Fibroblast of mammary gland (primary cell): ENCODE results near the gene SLC35B2.

Experiments
- DNase-seq: peaks from one replicate; pipeline ENCODE4 v3.0.0-alpha.2; 2010; ENCODE audit warnings: low read depth
- H3K4me3 ChIP-seq: 2 replicates; pipeline ENCODE4 v1.5.1; 2011; ENCODE audit warnings: low read depth, mild to moderate bottlenecking, low read length, moderate library complexity; ENCODE audit not compliant: control insufficient read depth
- TF ChIP-seq, protein P1 (sequence below): conservative IDR thresholded peaks from 2 replicates; pipeline ENCODE4 v1.5.1; 2011; ENCODE audit warnings: low read depth, low read length, inconsistent platforms; ENCODE audit not compliant: control insufficient read depth, insufficient read depth

The SLC35B2 gene

GRCh38 chr6:44301782-44302564 lies 44.6 kb upstream of the SLC35B2 start:
- DNase-seq: no peak
- no peak overlapping the region for H3K4me3 ChIP-seq
- TF ChIP-seq, protein P1, sequence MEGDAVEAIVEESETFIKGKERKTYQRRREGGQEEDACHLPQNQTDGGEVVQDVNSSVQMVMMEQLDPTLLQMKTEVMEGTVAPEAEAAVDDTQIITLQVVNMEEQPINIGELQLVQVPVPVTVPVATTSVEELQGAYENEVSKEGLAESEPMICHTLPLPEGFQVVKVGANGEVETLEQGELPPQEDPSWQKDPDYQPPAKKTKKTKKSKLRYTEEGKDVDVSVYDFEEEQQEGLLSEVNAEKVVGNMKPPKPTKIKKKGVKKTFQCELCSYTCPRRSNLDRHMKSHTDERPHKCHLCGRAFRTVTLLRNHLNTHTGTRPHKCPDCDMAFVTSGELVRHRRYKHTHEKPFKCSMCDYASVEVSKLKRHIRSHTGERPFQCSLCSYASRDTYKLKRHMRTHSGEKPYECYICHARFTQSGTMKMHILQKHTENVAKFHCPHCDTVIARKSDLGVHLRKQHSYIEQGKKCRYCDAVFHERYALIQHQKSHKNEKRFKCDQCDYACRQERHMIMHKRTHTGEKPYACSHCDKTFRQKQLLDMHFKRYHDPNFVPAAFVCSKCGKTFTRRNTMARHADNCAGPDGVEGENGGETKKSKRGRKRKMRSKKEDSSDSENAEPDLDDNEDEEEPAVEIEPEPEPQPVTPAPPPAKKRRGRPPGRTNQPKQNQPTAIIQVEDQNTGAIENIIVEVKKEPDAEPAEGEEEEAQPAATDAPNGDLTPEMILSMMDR: no peak

- no peak for DNase-seq
- no peak overlapping the region for H3K4me3 ChIP-seq
- TF ChIP-seq, protein P1: no peak
Observed at GRCh38 chr6:44301106-44301505, 43.8 kb upstream of the SLC35B2 start.

- no peak for DNase-seq
- H3K4me3 ChIP-seq: no peak overlapping the region
- TF ChIP-seq, protein P1: no peak
Observed at GRCh38 chr6:44300292-44300823, 43.0 kb upstream of the SLC35B2 start.

DNA sequence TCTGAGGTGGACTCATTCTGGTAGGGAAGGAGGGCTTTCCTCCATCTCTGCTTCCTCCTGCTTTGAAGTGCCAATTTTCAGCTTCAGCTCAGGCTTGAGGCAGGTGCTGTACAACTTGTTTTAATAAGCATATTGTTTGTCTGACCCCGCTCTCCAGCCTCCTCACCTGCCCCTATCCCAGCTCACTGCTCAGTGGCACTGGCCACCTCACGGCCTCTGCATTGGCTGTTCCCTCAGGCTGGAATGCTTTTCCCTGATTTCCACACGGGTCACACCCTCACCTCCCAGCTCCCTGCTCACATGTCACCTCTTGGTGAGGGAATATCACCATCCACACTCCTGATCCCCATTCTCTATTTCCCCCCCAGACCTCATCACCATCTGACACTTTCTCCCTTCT lies 41.5 kb upstream of the SLC35B2 start:
- no peak for DNase-seq

DNA sequence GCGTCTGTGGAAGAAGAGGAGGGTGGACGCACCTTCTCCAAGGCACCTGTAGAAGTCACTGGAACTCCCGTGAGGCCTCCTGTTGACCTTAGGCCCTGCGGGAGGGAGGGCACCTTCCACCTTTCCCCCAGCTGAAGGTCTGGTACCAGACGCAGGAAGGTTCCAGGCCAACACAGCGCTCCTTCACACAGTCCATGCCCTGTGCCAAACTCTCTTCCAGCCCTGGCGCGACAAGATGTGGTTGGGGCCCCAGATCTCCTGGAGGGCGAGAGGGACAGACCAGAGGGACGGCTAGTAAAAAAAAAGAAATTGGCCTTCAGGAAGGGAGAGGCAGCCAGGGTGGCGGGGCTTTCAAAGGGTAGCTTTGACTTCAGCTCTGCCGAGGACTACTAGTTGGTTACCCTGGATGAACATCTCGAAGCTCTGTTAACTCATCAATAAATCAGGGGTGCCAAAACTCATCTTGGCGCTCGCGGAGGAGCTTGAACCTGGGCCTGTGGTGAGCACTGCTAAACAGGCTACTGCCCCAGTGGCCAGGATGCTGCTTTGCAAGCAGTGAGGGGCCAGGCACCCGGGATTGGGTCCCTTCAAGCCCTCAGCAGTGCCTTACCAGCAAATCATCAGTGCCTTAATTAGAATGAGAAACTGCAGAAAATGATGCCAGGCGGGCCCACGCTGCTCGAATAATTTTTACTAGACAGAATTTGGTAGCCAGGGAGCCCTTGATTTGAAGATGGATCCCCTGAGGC lies 40.9 kb upstream of the SLC35B2 start:
- H3K4me3 ChIP-seq: no peak overlapping the region
- no peak for DNase-seq
- TF ChIP-seq, protein P1: no peak

More for the DNA sequence above, 41.5 kb upstream of the SLC35B2 start:
- H3K4me3 ChIP-seq: no peak overlapping the region
- TF ChIP-seq, protein P1: no peak

DNA sequence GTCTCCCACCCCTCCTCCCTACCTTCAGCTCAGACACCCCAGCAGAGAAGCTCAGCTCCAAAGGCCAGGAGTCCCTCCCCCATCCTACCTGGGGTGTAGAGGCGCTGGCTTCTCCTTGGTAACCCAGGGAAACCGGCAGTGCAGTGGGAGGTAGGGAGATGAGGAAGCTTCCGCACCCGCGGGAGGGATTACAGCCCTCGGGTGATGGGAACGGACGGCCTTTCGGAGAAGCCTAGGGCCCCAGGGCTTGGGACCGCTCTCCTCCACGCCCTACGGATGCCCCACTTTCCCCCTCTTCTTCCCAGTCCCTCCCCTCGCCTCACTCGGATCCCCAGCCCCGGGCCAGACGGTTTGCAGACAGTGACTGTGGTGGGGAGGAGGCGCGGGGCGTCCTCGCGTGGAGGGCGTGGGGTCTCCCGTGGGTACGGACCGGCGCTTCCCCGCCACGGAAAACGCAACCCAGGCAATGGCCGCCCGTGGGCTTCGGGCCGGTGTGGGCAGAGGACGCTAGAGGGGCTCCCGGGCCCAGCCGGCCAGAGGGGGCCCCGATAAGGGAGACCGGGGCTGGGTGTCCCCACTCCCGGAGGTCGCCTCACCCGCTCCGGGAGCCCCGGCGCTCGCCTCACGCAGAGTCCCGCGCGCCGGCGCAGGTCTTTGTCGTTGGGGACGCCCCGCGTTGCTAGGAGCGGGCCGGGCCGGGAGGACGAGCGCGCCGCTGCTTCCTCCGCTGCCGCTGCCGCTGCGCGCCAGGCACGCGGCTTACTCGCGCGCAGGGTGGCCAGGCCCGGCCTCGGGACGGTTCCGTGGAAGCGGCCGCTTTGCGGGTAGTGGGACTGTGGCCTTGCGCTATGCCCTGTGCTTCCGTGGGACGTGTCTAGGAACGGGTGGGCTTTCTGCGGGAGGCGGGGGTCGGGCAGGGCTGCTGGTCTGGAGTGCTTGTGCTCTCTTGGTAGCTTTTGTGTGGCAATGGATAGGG lies 40.0 kb upstream of the SLC35B2 start:
- peak overlapping the region; percentile 13 for H3K4me3 ChIP-seq
- DNase-seq: no peak
- TF ChIP-seq, protein P1: no peak
